Stimulated activated CD4-positive, alpha-beta T cell treated with anti-CD3 and anti-CD28 coated beads, Interleukin-1b, Interleukin-23, amount 100 ng/mL, for 24 hours (primary cell): ENCODE results near the gene FBXL12.
"Not testable (repeated sequence)": the region's sequence is repeated elsewhere in the genome, so short reads cannot be mapped to it uniquely, and the experiment has no call there.

ENCODE experiments used
- DNase-seq, 4 experiments: peaks; one replicate each; pipeline ENCODE4 v3.0.0-alpha.2; 2020; ENCODE audit warnings: low read depth in 4 of 4, low spot score in 1 of 4

The FBXL12 gene

DNA sequence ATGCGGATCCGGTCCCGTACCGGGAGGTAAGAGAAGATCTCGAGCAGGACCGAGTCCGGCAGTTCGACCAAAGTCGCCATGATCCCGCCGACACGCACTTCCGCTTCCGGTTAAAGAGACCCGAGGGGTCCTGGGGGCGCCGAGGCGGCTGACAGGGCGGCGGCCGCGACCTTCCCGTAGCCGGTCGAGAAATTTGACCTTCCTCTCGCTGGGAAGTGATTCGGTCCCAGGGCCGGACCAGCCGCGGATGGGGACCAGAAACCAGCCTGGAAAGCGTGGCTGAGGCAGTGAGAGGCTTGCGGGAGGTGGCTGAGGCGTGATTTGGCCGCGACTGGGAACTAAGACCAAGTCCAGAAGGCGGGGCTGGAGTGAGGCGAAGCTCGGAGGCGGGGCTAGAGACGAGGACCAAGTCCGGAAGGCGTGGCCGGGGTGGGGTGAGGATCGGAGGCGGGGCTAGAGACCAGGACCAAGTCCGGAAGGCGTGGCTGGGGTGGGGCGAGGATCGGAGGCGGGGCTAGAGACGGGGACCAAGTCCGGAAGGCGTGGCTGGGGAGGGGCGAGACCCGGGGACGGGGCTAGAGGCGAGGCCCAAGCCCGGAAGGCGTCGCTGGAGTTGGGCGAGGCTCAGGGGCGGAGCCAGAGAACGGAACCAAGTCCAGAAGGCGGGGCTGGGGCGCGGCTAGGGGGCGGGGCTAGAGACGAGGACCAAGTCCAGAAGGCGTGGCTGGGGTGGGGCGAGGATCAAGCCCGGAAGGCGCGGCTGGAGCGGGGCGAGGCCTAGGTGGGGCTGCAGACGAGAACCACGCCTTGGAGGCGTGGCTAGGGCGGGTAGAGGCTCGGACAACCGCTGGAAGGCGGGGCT is at the start of gene FBXL12:
Gene FBXL12, minus strand, starts transcription at position 346 of the 862 bp plus-strand sequence. Its CDS starts 266 bp downstream, at position 80.
- DNase-seq: peak; percentile 100

- no peak for DNase-seq
Measured at GRCh38 chr19:9865732-9866501, 47.0 kb upstream of the FBXL12 start.

DNA sequence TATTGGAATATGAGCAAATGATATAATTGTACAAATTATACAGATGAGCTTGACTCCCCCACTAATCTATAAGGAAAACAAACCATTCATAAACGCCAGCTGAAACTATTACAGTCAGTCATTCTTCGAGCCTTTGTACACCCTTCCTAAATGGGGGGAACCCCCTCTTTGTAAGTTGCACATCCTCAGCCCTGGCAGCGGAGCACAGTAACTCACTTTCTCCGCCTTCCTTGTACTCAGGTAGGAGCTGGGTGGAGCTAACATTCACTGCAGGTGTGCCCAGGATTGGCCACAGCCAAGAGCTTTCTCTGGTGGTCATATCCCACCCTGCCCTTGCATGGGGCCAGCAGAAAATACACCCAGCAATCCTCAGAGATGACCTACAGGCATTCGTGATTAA is 44.9 kb upstream of the FBXL12 start:
- no peak for DNase-seq

DNA sequence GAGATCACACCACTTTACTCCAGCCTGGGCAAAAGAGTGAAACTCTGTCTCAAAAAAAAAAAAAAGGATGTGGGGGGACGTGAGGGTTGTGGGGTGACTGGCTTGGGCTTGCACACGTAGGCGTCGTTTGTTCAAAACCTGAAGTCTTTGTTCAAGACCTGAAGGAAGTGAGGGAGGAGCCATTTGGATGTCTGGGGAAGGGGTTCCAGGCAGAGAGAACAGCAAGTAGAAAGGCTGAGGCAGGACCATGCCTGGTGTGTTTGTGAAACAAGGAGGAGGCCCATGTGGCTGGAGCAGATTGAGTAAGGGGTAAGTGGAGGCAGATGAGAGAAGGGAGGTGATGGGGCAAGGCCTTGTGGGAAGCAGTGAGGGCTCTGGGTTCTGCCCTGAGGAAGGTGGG is 44.1 kb upstream of the FBXL12 start:
- DNase-seq: no peak

DNA sequence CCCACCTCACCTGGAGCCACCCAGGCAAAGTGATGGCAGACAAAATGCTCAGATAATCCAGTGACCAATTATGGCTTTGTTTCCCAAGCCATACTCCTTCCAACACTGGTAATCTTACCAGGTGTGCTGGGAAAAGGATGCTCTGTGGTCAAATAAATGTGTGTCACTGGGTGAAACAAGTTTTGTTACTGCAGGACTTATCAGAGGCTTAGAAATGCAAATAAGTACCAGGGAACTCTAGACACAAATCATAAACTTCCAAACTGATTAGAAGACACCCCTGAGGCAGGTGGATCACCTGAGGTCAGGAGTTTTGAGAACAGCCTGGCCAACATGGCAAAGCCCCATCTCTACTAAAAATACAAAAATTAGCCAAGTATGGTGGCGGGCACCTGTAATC is 42.6 kb upstream of the FBXL12 start:
- DNase-seq: no peak

- no peak for DNase-seq
Measured at GRCh38 chr19:9860407-9860806, 41.5 kb upstream of the FBXL12 start.

DNA sequence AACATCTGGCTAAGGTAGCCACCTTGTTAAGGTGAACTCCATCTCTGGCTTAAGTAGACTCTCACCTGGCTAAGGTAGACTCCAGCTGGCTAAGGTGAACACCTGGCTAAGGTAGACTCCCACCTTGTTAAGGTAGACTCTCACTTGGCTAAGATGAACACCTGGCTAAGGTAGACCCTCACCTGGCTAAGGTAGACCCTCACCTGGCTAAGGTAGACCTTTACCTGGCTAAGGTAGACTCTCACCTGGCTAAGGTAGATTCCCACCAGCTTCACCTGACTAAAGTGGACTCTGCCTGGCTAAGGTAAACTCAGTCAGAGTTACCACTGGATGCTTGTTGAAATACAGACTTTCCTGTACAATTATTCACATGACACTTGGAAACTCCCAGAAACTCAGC is 39.9 kb upstream of the FBXL12 start:
- no peak for DNase-seq

- DNase-seq: no peak
Measured at GRCh38 chr19:9857920-9858746, 39.3 kb upstream of the FBXL12 start.

GRCh38 chr19:9857076-9857721 is 38.3 kb upstream of the FBXL12 start:
- no peak for DNase-seq

DNA sequence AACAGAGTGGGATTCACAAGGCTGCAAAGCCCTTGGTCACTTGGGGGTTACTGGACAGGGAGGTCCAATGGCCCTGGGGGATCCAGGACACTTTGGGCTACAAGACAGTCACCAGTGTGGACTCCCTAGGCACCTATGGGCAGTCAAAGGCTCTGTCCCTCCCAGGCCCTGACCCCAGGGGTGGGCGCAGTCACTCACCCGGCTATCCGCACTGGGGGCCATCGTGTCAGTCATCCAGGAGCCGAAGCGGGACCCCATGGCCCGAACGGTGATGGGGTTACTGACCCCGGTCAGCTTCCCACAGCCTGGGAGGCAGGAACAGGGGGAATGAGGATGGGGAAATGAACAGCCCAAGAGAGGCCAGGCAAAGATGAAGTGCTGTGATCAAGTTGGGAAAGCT is 37.7 kb upstream of the FBXL12 start:
- no peak for DNase-seq

DNA sequence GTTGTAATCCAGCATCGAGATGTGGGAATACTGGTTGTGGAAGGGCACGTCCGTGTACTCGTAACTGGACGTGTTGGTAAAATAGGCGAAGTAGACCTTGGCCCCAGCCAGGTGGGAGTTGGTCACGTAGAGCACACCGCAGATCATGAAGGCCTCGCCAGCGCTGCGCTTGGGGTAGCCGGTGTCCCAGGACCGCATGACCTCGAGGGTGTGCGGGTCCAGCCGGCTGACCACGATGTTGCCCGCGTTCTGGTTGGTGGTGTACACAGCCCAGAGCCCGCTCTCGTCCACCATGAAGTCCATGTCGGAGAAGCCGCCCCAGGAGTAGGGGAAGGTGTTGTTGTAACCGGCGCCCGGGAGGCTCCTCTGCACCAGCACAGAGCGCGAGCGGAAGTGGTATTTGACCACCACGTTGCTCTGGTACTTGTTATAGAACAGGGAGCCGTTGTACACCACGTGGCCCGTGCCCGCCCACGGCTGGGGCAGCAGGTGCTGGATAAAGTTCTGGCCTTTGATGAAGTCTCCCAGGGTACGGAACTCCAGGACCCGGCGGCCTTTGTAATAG is 35.5 kb upstream of the FBXL12 start:
- DNase-seq: no peak

DNA sequence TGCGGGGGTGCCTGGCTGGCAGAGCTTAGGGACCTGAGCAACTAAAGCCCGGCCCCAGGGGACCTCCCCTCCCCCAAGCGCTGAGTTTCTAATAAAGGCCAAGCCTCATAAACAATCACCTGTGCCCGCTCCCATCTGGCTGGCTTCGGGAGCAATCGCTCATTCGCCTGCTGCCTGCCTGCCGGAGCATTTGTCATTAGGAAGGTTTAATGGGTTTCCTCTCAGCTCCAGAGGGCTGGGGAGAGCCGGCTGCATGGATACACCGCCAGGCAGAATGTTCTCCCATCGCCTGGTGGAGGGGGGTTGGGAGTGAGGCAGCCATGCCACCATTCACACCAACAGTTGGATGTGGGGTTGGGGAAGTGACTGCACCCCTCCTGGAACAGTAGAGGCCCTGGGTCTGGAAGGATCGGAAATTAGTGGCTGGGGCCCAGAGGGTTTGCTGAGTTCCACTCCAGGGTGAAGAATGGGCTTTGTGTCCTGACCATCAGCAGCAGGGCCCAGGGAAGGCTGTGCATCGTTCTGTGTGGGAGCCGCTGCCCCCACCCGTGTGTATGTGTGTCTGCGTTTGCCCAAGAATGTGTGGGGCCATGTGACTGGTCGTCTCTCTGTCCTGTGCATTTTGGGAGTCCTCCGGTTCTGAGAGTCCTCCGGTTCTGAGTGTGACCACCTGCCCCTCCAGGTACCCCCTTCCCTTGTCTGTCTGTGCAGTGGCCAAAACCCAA is 31.5 kb upstream of the FBXL12 start:
- DNase-seq: no peak

DNA sequence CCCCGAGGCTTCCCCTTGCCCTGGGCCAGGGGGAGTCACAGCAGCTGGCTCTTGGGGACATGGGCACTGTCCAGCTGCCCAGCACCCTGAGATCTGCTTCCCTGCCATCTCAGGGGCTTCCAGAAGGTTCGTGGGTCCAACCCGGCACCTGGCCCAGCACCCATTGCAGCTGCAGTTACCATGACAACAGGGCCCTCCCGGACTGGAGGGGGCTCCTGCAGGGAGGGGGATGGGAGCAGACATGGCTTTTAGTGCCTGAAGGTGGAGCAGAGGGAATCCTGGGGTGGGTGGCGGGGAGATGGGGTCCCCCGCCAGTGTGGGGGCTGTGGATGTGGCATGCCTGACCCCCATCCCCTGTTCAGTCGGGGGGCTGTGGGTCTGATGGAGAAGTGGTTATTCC is 30.9 kb upstream of the FBXL12 start:
- DNase-seq: no peak

DNA sequence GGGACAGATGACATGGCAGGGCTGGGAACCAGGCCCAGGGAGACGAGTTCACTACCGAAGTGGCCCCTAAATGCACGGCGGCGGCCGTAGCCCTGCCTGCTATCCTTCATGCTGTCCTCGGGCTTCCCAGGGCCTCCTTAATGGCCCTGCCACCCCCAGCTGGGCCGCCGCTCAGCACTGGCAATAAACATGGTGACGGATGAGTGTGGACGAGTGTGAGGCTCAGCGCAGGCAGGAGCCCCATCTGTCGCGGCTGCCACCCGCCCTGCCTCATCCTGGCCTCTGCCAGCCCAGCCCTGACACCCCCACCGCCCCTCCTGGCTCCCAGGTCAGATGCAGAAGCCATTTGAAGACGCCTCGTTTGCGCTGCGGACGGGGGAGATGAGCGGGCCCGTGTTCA is 29.9 kb upstream of the FBXL12 start:
- no peak for DNase-seq

DNA sequence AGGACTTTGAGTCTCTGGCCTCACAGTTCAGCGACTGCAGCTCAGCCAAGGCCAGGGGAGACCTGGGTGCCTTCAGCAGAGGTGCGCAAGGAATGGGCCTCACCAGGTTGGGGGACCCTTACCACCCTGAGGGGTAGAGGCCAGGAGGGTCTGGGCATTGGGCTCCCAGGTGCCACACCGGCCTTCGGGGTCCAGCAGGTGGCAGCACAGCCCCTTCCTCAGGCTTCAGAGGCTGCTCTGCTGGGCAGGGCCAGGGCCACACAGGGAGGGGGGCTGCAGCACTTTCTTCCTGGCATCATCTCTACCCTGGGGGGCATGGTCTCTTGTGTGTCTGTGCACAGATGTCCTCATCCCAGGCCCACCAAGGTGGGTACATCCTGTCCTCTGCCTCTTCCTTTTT is 29.2 kb upstream of the FBXL12 start:
- no peak for DNase-seq

DNA sequence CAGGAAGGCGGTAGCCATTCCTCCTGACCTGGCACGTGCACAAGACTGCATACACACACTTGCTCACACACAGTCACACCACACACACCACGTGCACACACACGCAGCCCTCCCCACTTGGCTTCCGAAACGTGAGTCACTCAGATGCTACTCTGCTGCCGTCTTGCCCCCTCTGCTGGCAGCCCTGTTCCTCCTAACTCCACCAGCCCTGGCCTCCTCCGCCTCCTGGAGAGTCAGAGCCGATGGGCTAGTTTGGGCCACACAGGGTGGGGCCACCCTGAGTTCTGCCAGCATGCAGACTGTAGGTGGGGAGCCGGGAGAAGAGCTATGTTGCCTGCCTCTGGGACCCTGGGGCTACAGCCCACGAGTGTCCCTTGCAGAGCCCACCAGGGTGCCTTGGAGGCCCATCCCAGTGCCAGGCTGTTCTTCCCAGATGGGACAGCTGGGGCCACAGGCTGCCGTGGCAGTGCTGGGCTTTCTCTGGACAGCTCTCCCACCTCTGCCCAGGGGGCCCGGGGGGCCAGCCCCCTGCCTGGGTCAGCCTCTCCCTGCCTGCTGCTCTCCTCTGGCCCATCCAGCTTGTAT is 28.3 kb upstream of the FBXL12 start:
- DNase-seq: peak in 3 of 4 experiments; percentile 25 to 41 (median 29)

DNA sequence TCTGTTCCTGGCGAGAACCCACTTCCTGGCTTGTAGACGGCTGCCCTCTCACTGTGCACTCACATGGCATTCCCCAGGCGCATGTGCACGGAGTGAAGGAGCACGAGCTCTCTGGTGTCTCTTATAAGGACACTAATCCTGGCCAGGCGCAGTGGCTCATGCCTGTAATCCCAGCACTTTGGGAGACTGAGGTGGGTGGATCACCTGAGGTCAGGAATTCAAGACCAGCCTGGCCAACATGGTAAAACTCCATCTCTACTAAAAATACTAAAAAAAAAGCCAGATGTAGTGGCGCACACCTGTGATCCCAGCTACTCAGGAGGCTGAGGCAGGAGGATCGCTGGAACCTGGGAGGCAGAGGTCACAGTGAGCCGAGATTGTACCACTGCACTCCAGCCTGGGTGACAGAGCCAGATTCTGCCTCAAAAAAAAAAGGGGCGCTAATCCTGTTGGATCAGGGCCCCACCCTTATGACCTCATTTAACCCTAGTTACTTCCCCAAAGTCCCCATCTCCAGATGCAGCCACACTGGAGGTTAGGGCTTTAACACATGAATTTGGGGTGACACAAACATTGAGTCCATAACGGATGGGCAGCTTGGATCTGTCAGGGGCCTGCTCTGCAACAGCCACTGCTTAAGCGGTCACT is 24.9 kb upstream of the FBXL12 start:
- DNase-seq: not testable (repeated sequence)

DNA sequence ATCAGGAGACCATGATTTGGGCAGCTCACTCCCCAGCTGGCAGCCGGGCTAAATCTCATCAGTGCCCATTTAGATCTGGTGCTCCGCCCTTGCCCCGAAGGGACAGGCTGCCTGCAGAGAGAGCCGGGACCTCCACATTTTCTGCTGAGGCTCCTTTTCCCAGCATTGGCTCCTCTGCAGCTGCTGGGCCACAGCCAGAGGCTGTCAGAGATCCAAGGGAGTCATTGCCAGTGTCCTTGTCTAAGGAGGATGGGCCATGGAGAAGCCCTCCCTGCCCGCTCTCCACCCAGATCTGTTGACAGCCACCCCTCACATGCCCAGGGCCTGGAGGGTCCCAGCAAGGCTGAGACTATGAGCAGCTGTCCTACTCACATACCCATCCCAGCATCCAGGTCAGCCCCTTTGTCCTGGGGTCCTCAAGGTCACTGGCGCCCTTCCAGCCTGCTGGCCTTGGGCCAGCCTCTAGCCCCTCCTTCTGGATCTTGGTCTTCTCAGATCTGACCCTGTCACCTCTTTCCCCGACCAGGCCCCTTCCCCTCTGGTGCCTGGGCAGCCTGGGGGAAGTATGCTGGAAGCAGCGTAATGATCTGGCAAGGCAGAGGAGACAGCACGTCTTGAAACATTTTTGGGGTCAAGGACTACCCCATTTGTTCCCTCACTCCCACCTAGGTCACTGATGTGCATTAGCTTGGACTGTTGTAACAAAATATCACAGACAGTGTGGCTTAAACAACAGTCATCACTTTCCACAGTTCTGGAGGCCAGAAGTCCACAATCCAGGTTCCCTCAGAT is 24.2 kb upstream of the FBXL12 start:
- DNase-seq: no peak
